ENCODE data around the gene MRPL12. TPM values are rescaled to one million over a fixed set of nuclear protein-coding genes. Genes with fewer than 3 reads are reported as not detected.
A peak's percentile ranks its signal among the peaks of the same experiment; 100 is the strongest.
"Not testable (repeated sequence)": the region's sequence is repeated elsewhere in the genome, so short reads cannot be mapped to it uniquely, and the experiment has no call there.

The MRPL12 gene
- total RNA-seq, 8 experiments from 2014 or later = 17.0 to 155 (median 39.6) TPM

DNA sequence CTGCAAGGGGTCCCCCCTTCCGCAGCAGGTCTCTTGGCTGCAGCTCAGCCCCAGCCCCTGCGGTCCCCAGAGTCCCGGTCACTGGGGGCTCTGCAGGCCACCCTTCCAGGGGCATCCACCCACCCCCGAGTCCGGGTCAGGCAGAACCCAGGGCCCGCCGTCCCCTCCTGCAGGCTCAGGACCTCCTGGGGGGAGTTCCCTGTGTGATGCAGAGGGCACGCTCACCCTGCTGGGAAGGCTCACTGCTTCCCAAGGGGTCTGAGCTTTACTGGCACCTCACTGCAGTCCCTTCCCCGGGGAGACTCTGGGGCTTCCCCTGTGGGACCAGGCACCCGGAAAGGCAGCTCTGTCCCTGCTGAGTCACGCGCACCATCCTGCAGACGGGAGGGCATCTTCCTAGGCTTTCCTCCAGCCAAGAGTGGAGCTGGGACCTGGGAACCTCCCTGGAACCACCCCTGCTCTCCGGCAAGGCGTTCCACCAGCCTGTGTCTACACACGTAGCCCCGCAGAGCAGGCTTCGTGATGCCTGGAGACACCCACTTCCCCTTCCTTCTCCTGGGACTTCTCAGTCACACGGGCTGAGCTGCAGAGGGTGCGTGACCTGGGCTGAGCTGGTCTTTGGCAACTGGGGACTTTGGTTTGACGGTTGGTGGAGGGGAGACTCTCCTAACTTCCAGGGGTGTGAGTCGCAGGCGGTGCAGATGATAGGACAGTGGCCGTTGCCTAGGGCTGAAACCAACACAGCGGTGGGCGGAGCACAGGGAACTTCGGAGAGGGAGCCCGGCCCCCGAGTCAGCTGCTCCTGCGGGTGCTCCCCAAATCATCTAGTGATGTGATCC lies 32.3 kb downstream of the MRPL12 start:
- H3K4me1 ChIP-seq (replicated peaks in 1 of 2) = peaks cover 7 to 19% of the 10 kb centered on the region in 2 donors
- peak; percentile 15 to 69 (median 38) for ATAC-seq (replicated peaks in 6 of 8)
- 0 to 76% (median 20%) methylated on average over 1 to 7 of the region's 30 CpGs; no CpG with 5 or more reads in 5 of the 10 experiments for WGBS, 10 experiments
- H3K27ac ChIP-seq = no peak overlapping the region
- in situ Hi-C loops (cut with MboI; ENCODE audit: low pct_unique_long_range_greater_than_20kb in 2 of 9, low sequenced_read_pairs in 9 of 9, unreplicated experiment in 9 of 9) = no loop called here
- H3K4me3 ChIP-seq = peak overlapping the region in 1 of 5 donors; percentile 20

DNA sequence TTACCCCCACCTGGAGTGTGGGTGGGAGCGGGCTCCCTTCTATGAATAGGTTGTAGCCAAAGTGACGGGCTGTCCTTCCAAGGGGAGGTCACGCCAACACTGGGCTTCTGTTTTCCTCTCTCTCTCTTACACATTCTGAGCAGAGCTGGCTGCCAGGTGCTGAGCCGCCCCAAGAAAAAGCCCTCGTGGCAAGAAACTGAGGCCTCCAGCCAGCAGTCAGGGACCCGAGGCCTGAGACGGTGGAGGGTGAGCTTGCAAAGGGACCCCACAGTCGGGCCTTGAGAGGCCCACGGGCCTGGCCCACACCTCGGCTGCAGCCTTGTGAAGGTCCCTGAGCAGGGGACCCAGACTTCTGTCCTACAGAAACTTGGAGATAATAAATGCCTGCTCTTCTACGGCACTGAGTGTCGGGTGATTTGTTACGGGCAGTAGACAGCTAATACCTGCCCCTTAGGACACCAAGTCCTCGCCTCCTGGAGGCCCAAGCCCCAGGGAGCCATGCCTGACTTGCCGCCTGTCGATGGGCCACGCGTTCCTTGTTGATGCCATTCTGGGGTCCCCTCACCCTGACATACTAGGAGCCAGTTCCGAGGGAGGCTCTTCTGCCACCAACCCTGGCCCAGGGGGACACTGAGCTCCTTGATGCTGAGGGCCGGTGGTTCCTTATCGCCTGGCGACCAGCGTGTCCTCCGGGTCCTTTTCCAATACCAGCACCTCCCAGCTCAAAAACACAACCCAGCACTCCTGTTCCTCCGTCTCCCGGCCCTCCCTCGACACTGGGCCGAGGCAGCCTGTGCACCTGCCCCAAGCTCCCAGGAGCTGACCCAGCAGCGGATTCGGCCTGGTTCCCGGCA lies 35.0 kb downstream of the MRPL12 start:
- Histone ChIP-seq H3K4me1 (replicated peaks in 1 of 2) (no peaks in the 10 kb centered on the region), H3K4me3 (no peak overlapping the region), H3K27ac (no peak overlapping the region)
- in situ Hi-C loops (cut with MboI; ENCODE audit: low pct_unique_long_range_greater_than_20kb in 2 of 9, low sequenced_read_pairs in 9 of 9, unreplicated experiment in 9 of 9) = no loop called here
- WGBS, 10 experiments = 40 to 90% (median 80%) methylated on average over 2 to 12 of the region's 31 CpGs; no CpG with 5 or more reads in 3 of the 10 experiments
- ATAC-seq (replicated peaks in 6 of 8) = no peak

DNA sequence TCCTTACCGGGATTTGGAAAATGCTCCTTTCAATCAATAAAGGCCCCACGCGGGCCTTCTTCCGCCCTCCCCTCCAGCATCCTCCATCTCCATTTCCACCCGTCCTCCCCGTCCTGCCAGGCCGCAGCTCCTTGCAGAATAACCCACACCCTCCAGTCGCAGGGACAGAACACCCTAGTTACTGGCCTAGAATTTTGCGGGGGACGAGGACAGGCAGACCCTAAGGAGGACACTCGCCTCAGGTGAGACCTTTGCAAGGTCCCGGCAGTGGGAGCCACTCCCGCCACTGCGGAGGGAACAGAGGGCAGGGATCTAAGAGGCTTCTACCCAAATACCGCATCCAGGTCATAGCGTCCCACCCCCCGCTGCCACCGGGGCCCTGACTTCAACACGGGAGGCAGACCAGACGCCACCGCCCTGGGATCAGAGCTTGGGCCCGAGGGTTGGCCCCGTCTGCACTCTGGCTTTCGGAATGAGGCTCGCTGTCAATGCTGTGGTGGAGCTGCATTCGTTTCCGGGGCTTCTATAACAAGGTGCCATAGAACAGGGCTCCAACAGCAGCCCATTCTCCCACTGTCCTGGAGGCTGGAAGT lies 35.7 kb downstream of the MRPL12 start:
- 49 to 100% (median 58%) methylated on average over 1 to 7 of the region's 27 CpGs; no CpG with 5 or more reads in 5 of the 10 experiments for WGBS, 10 experiments
- no peak overlapping the region for H3K27ac ChIP-seq
- ATAC-seq (replicated peaks in 6 of 8) = no peak
- no peaks in the 10 kb centered on the region for H3K4me1 ChIP-seq (replicated peaks in 1 of 2)
- no peak overlapping the region for H3K4me3 ChIP-seq
- in situ Hi-C loops (cut with MboI; ENCODE audit: low pct_unique_long_range_greater_than_20kb in 2 of 9, low sequenced_read_pairs in 9 of 9, unreplicated experiment in 9 of 9) = no loop called here

DNA sequence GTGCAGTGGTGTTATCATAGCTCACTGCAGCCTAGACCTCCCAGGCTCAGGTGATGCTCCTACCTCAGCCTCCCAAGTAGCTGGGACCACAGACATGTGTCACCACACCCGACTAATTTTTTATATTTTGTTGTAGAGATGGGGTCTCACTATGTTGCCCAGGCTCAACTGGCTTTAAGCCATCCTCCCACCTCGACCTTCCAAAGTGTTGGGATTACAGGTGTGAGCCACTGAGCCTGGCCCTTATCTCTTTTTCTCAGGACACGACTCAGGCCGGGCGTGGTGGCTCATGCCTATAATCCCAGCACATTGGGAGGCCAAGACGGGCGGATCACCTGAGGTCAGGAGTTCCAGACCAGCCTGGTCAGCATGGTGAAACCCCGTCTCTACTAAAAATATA lies 36.4 kb downstream of the MRPL12 start:
- H3K27ac ChIP-seq; H3K4me1 ChIP-seq (replicated peaks in 1 of 2); ATAC-seq (replicated peaks in 6 of 8); H3K4me3 ChIP-seq; in situ Hi-C loops (cut with MboI; ENCODE audit: low pct_unique_long_range_greater_than_20kb in 2 of 9, low sequenced_read_pairs in 9 of 9, unreplicated experiment in 9 of 9): not testable (repeated sequence)
- WGBS, 10 experiments = 43 to 86% (median 68%) methylated on average over 1 to 7 of the region's 8 CpGs; no CpG with 5 or more reads in 2 of the 10 experiments

DNA sequence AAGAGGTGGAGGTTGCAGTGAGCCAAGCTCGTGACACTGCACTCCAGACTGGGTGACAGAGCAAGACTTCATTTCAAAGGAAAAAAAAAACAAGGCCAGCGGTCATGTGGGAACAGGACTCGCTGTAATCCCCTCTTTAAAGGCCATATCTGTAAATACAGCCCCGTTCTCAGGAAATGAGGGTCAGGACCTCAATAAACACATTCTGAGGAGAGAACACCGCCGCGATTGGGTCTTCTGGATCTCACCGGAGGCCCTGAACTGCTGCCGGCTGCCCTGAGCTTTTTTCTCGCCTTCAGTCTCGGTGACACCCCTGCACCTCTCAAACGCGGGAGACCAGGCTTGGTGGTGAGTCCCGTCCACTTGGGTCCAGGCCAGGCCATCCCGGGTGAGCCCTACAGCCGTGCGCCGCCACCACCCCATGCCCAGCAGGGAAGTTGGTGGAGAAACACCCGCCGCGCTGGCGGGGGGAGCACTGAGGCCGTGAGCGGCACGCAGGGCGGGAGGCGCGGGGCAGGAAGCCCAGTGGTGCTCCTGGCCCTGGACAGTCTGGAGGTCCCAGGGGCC lies 37.3 kb downstream of the MRPL12 start:
- no peak overlapping the region for H3K27ac ChIP-seq
- in situ Hi-C loops (cut with MboI; ENCODE audit: low pct_unique_long_range_greater_than_20kb in 2 of 9, low sequenced_read_pairs in 9 of 9, unreplicated experiment in 9 of 9) = no loop called here
- H3K4me1 ChIP-seq (replicated peaks in 1 of 2) = no peaks in the 10 kb centered on the region
- peak in 4 of 8 experiments; percentile 5 to 20 (median 12) for ATAC-seq (replicated peaks in 6 of 8)
- 30 to 100% (median 60%) methylated on average over 1 to 10 of the region's 28 CpGs; no CpG with 5 or more reads in 3 of the 10 experiments for WGBS, 10 experiments
- H3K4me3 ChIP-seq = no peak overlapping the region

DNA sequence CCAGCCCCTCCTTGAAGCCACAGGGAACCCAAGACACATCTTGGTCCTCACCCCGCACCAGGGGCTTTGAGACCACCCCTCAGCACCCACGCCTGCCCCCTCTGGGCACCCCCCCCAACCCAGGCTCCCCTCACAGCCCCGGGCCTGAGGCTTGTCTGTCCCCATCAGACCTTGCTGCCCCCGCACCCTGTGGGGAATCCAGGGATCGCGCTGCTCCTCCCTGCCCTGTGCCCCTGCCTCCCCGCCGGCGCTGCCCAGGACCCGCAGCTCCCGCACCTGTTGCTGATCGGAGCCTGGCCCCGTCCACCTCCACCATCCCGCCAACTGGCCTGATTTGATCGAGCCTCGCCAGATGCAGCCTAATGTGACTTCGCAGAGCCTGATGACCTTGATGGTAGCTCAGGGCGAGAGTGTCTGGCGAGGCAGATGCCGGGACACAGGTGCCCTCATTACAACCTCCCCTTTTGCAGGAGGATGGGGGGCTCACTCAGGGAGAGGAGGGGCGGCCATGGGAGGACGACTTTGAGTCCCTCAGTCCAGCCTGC lies 38.0 kb downstream of the MRPL12 start:
- 40 to 49% methylated on average over 2 to 5 of the region's 22 CpGs; no CpG with 5 or more reads in 8 of the 10 experiments for WGBS, 10 experiments

DNA sequence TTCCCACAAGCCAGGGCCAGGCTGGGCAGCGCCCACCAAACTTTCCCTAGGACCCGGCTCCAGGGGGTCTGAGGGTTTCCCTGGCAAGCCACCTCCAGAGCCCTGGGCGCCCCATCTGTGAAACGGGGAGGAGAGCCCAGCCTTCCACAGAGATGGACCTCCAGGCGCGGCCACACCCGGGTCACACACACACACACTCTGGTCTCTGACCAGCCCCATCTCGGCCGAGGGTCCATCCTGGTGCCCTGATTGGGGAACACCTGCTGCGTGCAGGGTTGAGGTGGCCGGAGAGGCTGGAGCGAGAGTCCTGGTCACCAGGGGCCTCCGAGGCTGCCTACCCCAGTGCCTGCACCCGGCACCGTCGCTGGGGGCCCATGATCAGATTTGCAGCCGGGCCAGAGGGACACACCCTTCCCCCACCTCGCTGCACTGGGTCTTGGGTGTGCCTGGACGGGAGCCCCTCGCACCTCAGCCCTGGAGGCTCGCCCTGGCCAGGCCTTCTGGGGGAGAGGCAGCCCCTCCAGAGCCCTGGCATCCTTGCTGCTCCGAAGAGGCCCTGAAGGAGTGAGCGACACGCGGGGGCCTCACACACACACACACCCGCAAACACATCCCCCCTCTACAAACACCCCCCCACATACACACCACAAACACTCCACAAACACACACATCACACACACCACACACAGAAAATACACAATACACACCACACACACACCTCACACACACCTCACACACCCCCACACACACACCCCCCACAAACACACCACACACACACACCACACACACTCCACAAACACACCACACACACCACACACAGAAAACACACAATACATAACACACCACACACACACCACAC lies 38.7 kb downstream of the MRPL12 start:
- Histone ChIP-seq H3K4me3 (no peak overlapping the region), H3K27ac (no peak overlapping the region), H3K4me1 (replicated peaks in 1 of 2) (no peaks in the 10 kb centered on the region)
- in situ Hi-C loops (cut with MboI; ENCODE audit: low pct_unique_long_range_greater_than_20kb in 2 of 9, low sequenced_read_pairs in 9 of 9, unreplicated experiment in 9 of 9) = no loop called here
- peak in 6 of 8 experiments; percentile 19 to 44 (median 37) for ATAC-seq (replicated peaks in 6 of 8)
- whole genome bisulfite sequencing, 10 experiments = 40 to 80% (median 60%) methylated on average over 1 to 6 of the region's 26 CpGs; no CpG with 5 or more reads in 6 of the 10 experiments

More for the DNA sequence above, 38.0 kb downstream of the MRPL12 start:
- H3K4me1 ChIP-seq (replicated peaks in 1 of 2) = no peaks in the 10 kb centered on the region
- no peak overlapping the region for H3K4me3 ChIP-seq
- H3K27ac ChIP-seq = no peak overlapping the region
- in situ Hi-C loops (cut with MboI; ENCODE audit: low pct_unique_long_range_greater_than_20kb in 2 of 9, low sequenced_read_pairs in 9 of 9, unreplicated experiment in 9 of 9) = no loop called here
- ATAC-seq (replicated peaks in 6 of 8) = peak in 5 of 8 experiments; percentile 12 to 43 (median 24)

Other genes with a start within 250 kb of the MRPL12 start
- gene ACTG1, start 190.6 kb upstream of the MRPL12 start, total RNA-seq = 1,000 to 10,000 TPM; 2,076 to 6,877 (median 3,447) TPM
- gene FSCN2, start 175.0 kb upstream of the MRPL12 start, total RNA-seq = 1 to 10 TPM in 4 of 8 experiments, under 1 TPM in 4; 0.36 to 3.0 (median 1.2) TPM
- gene FAAP100, start 151.0 kb upstream of the MRPL12 start, total RNA-seq = 10 to 100 TPM; 13.9 to 34.9 (median 22.8) TPM
- 10 to 100 TPM; 19.3 to 78.3 (median 41.8) TPM for gene NPLOC4, start 66.3 kb upstream of the MRPL12 start, total RNA-seq
- 1 to 10 TPM in 3 of 8 experiments, under 1 TPM in 4, not detected in 1; 0.22 to 1.2 (median 1.00) TPM for gene TSPAN10, start 66.2 kb upstream of the MRPL12 start, total RNA-seq
- gene PDE6G, start 46.8 kb upstream of the MRPL12 start, total RNA-seq = under 1 TPM in 6 of 8 experiments, not detected in 2; 0.20 to 0.79 (median 0.55) TPM
- 10 to 100 TPM; 20.2 to 85.8 (median 33.6) TPM for gene OXLD1, start 36.8 kb upstream of the MRPL12 start, total RNA-seq
- 10 to 100 TPM in 6 of 8 experiments, 1 to 10 TPM in 2; 9.1 to 34.6 (median 22.5) TPM for gene CCDC137, start 36.6 kb upstream of the MRPL12 start, total RNA-seq
- gene ARL16, start 19.6 kb upstream of the MRPL12 start, total RNA-seq = 10 to 100 TPM; 32.5 to 76.0 (median 48.4) TPM
- 10 to 100 TPM; 46.1 to 89.5 (median 62.4) TPM for gene HGS, start 19.4 kb upstream of the MRPL12 start, total RNA-seq
- gene SLC25A10, start 8.9 kb downstream of the MRPL12 start, total RNA-seq = 10 to 100 TPM in 3 of 8 experiments, 1 to 10 TPM in 5; 2.4 to 24.9 (median 5.0) TPM
- gene GCGR, start 100.8 kb downstream of the MRPL12 start, total RNA-seq = under 1 TPM in 4 of 8 experiments, not detected in 4; 0.14 to 0.66 (median 0.32) TPM
- gene MCRIP1, start 129.9 kb downstream of the MRPL12 start, total RNA-seq = 100 to 1,000 TPM in 4 of 8 experiments, 10 to 100 TPM in 4; 18.1 to 139 (median 101) TPM
- 1 to 10 TPM in 4 of 8 experiments, under 1 TPM in 3, not detected in 1; 0.73 to 1.3 (median 1.1) TPM for gene PPP1R27, start 131.7 kb downstream of the MRPL12 start, total RNA-seq
- gene P4HB, start 157.2 kb downstream of the MRPL12 start, total RNA-seq = 100 to 1,000 TPM; 116 to 461 (median 257) TPM
- 100 to 1,000 TPM in 5 of 8 experiments, 10 to 100 TPM in 3; 44.7 to 276 (median 151) TPM for gene ARHGDIA, start 168.0 kb downstream of the MRPL12 start, total RNA-seq
- 100 to 1,000 TPM in 3 of 8 experiments, 10 to 100 TPM in 5; 52.7 to 176 (median 78.1) TPM for gene ALYREF, start 188.2 kb downstream of the MRPL12 start, total RNA-seq
- 100 to 1,000 TPM in 6 of 8 experiments, 10 to 100 TPM in 2; 80.4 to 181 (median 120) TPM for gene ANAPC11, start 188.4 kb downstream of the MRPL12 start, total RNA-seq
- under 1 TPM in 7 of 8 experiments, not detected in 1; 0.15 to 0.92 (median 0.43) TPM for gene NPB, start 198.9 kb downstream of the MRPL12 start, total RNA-seq
- gene PCYT2, start 208.0 kb downstream of the MRPL12 start, total RNA-seq = 10 to 100 TPM; 11.3 to 40.6 (median 16.0) TPM
- 10 to 100 TPM in 7 of 8 experiments, 1 to 10 TPM in 1; 7.2 to 37.9 (median 14.5) TPM for gene SIRT7, start 214.8 kb downstream of the MRPL12 start, total RNA-seq
- 10 to 100 TPM in 5 of 8 experiments, 1 to 10 TPM in 3; 6.6 to 23.9 (median 15.4) TPM for gene MAFG, start 224.4 kb downstream of the MRPL12 start, total RNA-seq
- 10 to 100 TPM; 31.5 to 97.7 (median 54.0) TPM for gene PYCR1, start 233.9 kb downstream of the MRPL12 start, total RNA-seq
- 1 to 10 TPM in 2 of 8 experiments, under 1 TPM in 6; 0.10 to 1.4 (median 0.47) TPM for gene MYADML2, start 243.9 kb downstream of the MRPL12 start, total RNA-seq

All from motor neuron (in vitro differentiated cells).